K562 (cell line): ENCODE measurements around the gene MYOM1. TPM values are rescaled to one million over a fixed set of nuclear protein-coding genes. Genes with fewer than 3 reads are reported as not detected.

Source experiments
- ATAC-seq: fragments of 200-7000 bp; cut with Tn5 transposase; 3 replicates; pipeline ENCODE4 v1.9.1; 2020; ENCODE audit warnings: moderate library complexity
- BruUV-seq: library from RNA; stranded (reverse); fragments of 400-500 nt; replicated peaks from 2 replicates; lab custom pipeline; 2021; lab: Mats Ljungman, UMichigan
- CTCF ChIA-PET: fragments of 300-600 bp; formaldehyde crosslinking; extraction: SDS; loops from one replicate; lab custom pipeline; 2021; ENCODE audit warnings: low intra/inter-chr PET ratio; lab: Yijun Ruan, JAX
- POLR2A ChIA-PET: fragments of 300-600, 350-650 bp; sonication (Branson Sonifier 250); formaldehyde crosslinking; extraction: SDS; loops from one replicate; lab custom pipeline; 2021; ENCODE audit warnings: antibody characterized with exemption, inconsistent platforms; lab: Yijun Ruan, JAX
- DNase-seq, 4 experiments: peaks; one replicate each; pipeline versions ENCODE4 v3.0.0 to v3.0.0-alpha.2; 2011 to 2018; ENCODE audit warnings: low spot score in 3 of 4, mixed read lengths in 3 of 4; ENCODE audit errors: extremely low read depth in 1 of 4
- FAIRE-seq: peaks from 2 replicates; lab custom pipeline; 2011; peaks lifted over from hg19 to GRCh38; lab: Jason Lieb, UNC
- H2AFZ ChIP-seq: 2 replicates; pipeline ENCODE4 v1.6.0; 2011; ENCODE audit warnings: low read depth, low read length, control low read depth, inconsistent platforms
- H3K27ac ChIP-seq: fragments of 200-600 bp; 3 replicates; pipeline ENCODE4 v1.8.0; 2011; ENCODE audit warnings: low read depth, mild to moderate bottlenecking, control low read depth, inconsistent platforms, low read length, moderate library complexity, mixed read lengths; ENCODE audit errors: extremely low read depth
- H3K27me3 ChIP-seq, 2 experiments: fragments of 300-600 bp in 1 of 2; 2 replicates in 1 of 2; 3 replicates in 1 of 2; pipeline versions ENCODE4 v1.6.0 to v1.8.0; 2011; ENCODE audit warnings: inconsistent platforms in 2 of 2, low read length in 2 of 2, mild to moderate bottlenecking in 1 of 2, mixed read lengths in 1 of 2, moderate library complexity in 1 of 2; ENCODE audit not compliant: control insufficient read depth in 2 of 2, insufficient read depth in 2 of 2
- H3K36me3 ChIP-seq: fragments of 300-600 bp; 3 replicates; pipeline ENCODE4 v1.8.0; 2011; ENCODE audit warnings: mild to moderate bottlenecking, low read length, inconsistent platforms; ENCODE audit not compliant: control insufficient read depth, insufficient read depth
- H3K4me1 ChIP-seq, 2 experiments: fragments of 200-600 bp in 1 of 2; replicated peaks in 1 of 2; 2 replicates in 1 of 2; 3 replicates in 1 of 2; pipeline versions ENCODE4 v1.5.1 to v1.8.0; 2011; ENCODE audit warnings: inconsistent platforms in 2 of 2, low read length in 2 of 2, mild to moderate bottlenecking in 1 of 2, mixed read lengths in 1 of 2, moderate library complexity in 1 of 2; ENCODE audit not compliant: control insufficient read depth in 2 of 2, insufficient read depth in 2 of 2
- H3K4me2 ChIP-seq: 2 replicates; pipeline ENCODE4 v1.6.1; 2011; ENCODE audit warnings: low read length, control low read depth, inconsistent platforms, mixed read lengths; ENCODE audit not compliant: insufficient read depth
- H3K4me3 ChIP-seq: fragments of 200-600 bp; sonication (generic), shearing (Covaris generic); 2 replicates; pipeline ENCODE4 v1.5.1; 2016; ENCODE audit warnings: control low read depth, inconsistent platforms
- H3K79me2 ChIP-seq: fragments of 200-600 bp; 3 replicates; pipeline ENCODE4 v1.8.0; 2011; ENCODE audit warnings: low read length, inconsistent platforms; ENCODE audit not compliant: control insufficient read depth, insufficient read depth
- H3K9ac ChIP-seq, 2 experiments: 2 replicates each; pipeline versions ENCODE4 v1.6.0 to v1.6.1; 2011; ENCODE audit warnings: low read depth in 2 of 2, low read length in 2 of 2, control low read depth in 1 of 2, inconsistent platforms in 1 of 2, mild to moderate bottlenecking in 1 of 2, mixed read lengths in 1 of 2; ENCODE audit not compliant: insufficient read depth in 1 of 2
- H3K9me1 ChIP-seq: one replicate; pipeline ENCODE4 v1.6.0; 2011; ENCODE audit warnings: inconsistent platforms, mild to moderate bottlenecking, low read length, moderate library complexity; ENCODE audit not compliant: control insufficient read depth, insufficient read depth
- H3K9me3 ChIP-seq: replicated peaks from 2 replicates; pipeline ENCODE4 v1.5.1; 2011; ENCODE audit warnings: low read depth, low read length, inconsistent platforms; ENCODE audit not compliant: control insufficient read depth, insufficient read depth
- H4K20me1 ChIP-seq: replicated peaks from 2 replicates; pipeline ENCODE4 v1.6.1; 2011; ENCODE audit warnings: low read length, inconsistent platforms, mixed read lengths; ENCODE audit not compliant: control insufficient read depth, insufficient read depth
- C11orf30 ChIP-seq: fragments of 450-650 bp; IDR thresholded peaks from 2 replicates; pipeline ENCODE4 v1.6.1; 2016; ENCODE audit warnings: low read depth, mild to moderate bottlenecking
- HSF4 ChIP-seq: fragments of 250-450 bp; sonication (Bioruptor Pico); IDR thresholded peaks from 2 replicates; pipeline ENCODE4 v2.1.2; 2022; ENCODE audit warnings: mild to moderate bottlenecking, moderate library complexity, borderline replicate concordance
- PURB ChIP-seq: sonication (generic); formaldehyde crosslinking; IDR thresholded peaks from 2 replicates; pipeline ENCODE4 v1.9.0; 2021; ENCODE audit warnings: low read depth, mild to moderate bottlenecking, missing genetic modification reagents
- SNAPC5 ChIP-seq: fragments of 250-450 bp; sonication (Bioruptor Pico); IDR thresholded peaks from 2 replicates; pipeline ENCODE4 v1.8.0; 2021; ENCODE audit warnings: moderate library complexity, mild to moderate bottlenecking, inconsistent platforms
- STAT5A ChIP-seq: IDR thresholded peaks from 2 replicates; pipeline ENCODE4 v1.6.1; 2012; ENCODE audit warnings: low read length, inconsistent platforms, borderline replicate concordance
- ZNF280B ChIP-seq: fragments of 250-450 bp; sonication (Bioruptor Pico); IDR thresholded peaks from 2 replicates; pipeline ENCODE4 v1.5.1; 2021; ENCODE audit warnings: mild to moderate bottlenecking
- ZNF436 ChIP-seq: fragments of 250-450, 450-650 bp; sonication (Bioruptor Pico); formaldehyde crosslinking; IDR thresholded peaks from 2 replicates; pipeline ENCODE4 v1.7.0; 2020; ENCODE audit warnings: mild to moderate bottlenecking
- WGBS: fragments of 100-300 bp; shearing (Covaris generic); methylation state at CpG from one replicate; pipeline ENCODE4 v1.1.6; 2016; ENCODE audit warnings: low coverage, mixed read lengths; ENCODE audit not compliant: insufficient coverage; ENCODE audit errors: missing lambda C conversion rate; 5-methylcytosine and 5-hydroxymethylcytosine counted together
- in situ Hi-C: fragments of 300-500 bp; cut with MboI; formaldehyde crosslinking; loops from 4 replicates; pipeline ENCODE4 v1.15.0; 2018; ENCODE audit warnings: inconsistent platforms, mixed read lengths
- intact Hi-C: fragments of 100-400 bp; cut with micrococcal nuclease; formaldehyde crosslinking; loops from 2 replicates; pipeline ENCODE4 v1.14.2; 2022
- polyA plus RNA-seq, 8 experiments: library from polyadenylated mRNA; depleted of rRNA in 4 of 8; stranded (reverse) in 5 of 8; unstranded in 3 of 8; fragments of >200 nt; fragmentation: Nextera tagmentation in 2 of 8; fragmentation: Illumina TruSeq in 1 of 8; extraction: Ambion mirVana in 2 of 8; extraction: Trizol in 1 of 8; gene quantifications; 2 replicates each; pipeline versions ENCODE4 v1.2.1 to v1.2.3, GENCODE V29; 2011 to 2014; ENCODE audit warnings: inconsistent platforms in 1 of 8, missing spikeins in 1 of 8
- total RNA-seq, 7 experiments: library from RNA; depleted of rRNA in 6 of 7; stranded (reverse); fragments of >200 nt in 6 of 7; fragmentation: Illumina TruSeq in 2 of 7; extraction: Trizol in 2 of 7; gene quantifications; 2 replicates each; pipeline versions ENCODE4 v1.2.1 to v1.2.3, GENCODE V29; 2011 to 2021; ENCODE audit warnings: low replicate concordance in 1 of 7
- TF ChIP-seq, protein P1 (sequence below): fragments of 250-450 bp; sonication (Bioruptor Pico); IDR thresholded peaks from 2 replicates; pipeline ENCODE4 v1.4.0; 2020; ENCODE audit warnings: borderline replicate concordance
- TF ChIP-seq, protein P2 (sequence below): sonication (generic); formaldehyde crosslinking; IDR thresholded peaks from 2 replicates; pipeline ENCODE4 v1.8.0; 2022; ENCODE audit warnings: mild to moderate bottlenecking, missing genetic modification reagents
- TF ChIP-seq, protein P3 (sequence below): fragments of 450-650 bp; IDR thresholded peaks from 2 replicates; pipeline ENCODE4 v1.6.1; 2017; ENCODE audit warnings: antibody characterized with exemption
- TF ChIP-seq, protein P4 (sequence below): fragments of 250-450 bp; sonication (Bioruptor Pico); IDR thresholded peaks from 2 replicates; pipeline ENCODE4 v1.4.0; 2020

The MYOM1 gene
- total and polyA plus RNA-seq, 9 of the 15 experiments (the other 6 are each of a cell fraction or from before 2014, with no cell fraction given), result 0.01 to 0.62 (median 0.25) TPM

DNA sequence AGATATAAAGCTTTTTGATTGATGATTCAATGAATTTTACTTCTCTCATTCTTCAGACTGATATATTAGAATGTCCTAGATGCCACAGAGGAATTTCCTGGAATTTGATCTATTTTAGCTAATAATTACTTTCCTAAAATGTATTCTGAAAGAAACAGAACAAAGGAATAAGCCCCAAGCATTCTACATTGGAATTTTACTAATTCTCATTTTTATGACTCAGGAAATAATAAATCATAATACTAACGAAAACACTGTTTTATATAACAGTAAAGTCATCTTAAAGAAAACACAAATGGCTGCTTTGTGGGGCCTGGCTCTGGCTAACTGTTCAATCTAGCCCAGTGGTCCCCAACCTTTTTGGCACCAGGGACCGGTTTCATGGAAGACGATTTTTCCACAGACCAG, 138.2 kb downstream of the MYOM1 start:
- no peaks in the 10 kb centered on the region for H3K79me2 ChIP-seq
- intact Hi-C loops, result no loop called here
- no peaks in the 10 kb centered on the region for H3K9me3 ChIP-seq
- no peak overlapping the region for H3K27ac ChIP-seq
- H2AFZ ChIP-seq, result no peak overlapping the region
- H3K4me3 ChIP-seq, result no peak overlapping the region
- POLR2A ChIA-PET, result interaction anchor here (0.7 to 0.9 kb wide), 3 partner anchors 9 to 299 kb away, joined by 3 to 5 read pairs (median 3); partner anchors contain the start of gene MYL12A
- CTCF ChIA-PET, result no interaction called here
- H4K20me1 ChIP-seq, result no peaks in the 10 kb centered on the region
- FAIRE-seq (no peak), ATAC-seq (no peak), DNase-seq (no peak)
- no peak overlapping the region for H3K9ac ChIP-seq
- H3K4me2 ChIP-seq, result no peak overlapping the region
- no peaks in the 10 kb centered on the region for H3K4me1 ChIP-seq
- H3K9me1 ChIP-seq, result no peaks in the 10 kb centered on the region
- no peaks in the 10 kb centered on the region for H3K27me3 ChIP-seq
- no TSS peak for BruUV-seq
- 14% methylated on average over 3 of the region's 3 CpGs for WGBS
- in situ Hi-C loops, result no loop called here
- no peaks in the 10 kb centered on the region for H3K36me3 ChIP-seq
- TF ChIP-seq, protein P1, sequence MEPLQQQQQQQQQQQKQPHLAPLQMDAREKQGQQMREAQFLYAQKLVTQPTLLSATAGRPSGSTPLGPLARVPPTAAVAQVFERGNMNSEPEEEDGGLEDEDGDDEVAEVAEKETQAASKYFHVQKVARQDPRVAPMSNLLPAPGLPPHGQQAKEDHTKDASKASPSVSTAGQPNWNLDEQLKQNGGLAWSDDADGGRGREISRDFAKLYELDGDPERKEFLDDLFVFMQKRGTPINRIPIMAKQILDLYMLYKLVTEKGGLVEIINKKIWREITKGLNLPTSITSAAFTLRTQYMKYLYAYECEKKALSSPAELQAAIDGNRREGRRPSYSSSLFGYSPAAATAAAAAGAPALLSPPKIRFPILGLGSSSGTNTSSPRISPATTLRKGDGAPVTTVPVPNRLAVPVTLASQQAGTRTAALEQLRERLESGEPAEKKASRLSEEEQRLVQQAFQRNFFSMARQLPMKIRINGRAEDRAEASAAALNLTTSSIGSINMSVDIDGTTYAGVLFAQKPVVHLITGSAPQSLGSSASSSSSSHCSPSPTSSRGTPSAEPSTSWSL (CRISPR knock-in tag), result no peak
- TF ChIP-seq, protein P2, sequence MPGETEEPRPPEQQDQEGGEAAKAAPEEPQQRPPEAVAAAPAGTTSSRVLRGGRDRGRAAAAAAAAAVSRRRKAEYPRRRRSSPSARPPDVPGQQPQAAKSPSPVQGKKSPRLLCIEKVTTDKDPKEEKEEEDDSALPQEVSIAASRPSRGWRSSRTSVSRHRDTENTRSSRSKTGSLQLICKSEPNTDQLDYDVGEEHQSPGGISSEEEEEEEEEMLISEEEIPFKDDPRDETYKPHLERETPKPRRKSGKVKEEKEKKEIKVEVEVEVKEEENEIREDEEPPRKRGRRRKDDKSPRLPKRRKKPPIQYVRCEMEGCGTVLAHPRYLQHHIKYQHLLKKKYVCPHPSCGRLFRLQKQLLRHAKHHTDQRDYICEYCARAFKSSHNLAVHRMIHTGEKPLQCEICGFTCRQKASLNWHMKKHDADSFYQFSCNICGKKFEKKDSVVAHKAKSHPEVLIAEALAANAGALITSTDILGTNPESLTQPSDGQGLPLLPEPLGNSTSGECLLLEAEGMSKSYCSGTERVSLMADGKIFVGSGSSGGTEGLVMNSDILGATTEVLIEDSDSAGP (CRISPR knock-in tag), result no peak
- TF ChIP-seq STAT5A (no peak), SNAPC5 (CRISPR knock-in tag) (no peak), HSF4 (CRISPR knock-in tag) (no peak), C11orf30 (no peak), ZNF280B (CRISPR knock-in tag) (no peak), ZNF436 (no peak), PURB (CRISPR knock-in tag) (no peak)
- TF ChIP-seq, protein P3, sequence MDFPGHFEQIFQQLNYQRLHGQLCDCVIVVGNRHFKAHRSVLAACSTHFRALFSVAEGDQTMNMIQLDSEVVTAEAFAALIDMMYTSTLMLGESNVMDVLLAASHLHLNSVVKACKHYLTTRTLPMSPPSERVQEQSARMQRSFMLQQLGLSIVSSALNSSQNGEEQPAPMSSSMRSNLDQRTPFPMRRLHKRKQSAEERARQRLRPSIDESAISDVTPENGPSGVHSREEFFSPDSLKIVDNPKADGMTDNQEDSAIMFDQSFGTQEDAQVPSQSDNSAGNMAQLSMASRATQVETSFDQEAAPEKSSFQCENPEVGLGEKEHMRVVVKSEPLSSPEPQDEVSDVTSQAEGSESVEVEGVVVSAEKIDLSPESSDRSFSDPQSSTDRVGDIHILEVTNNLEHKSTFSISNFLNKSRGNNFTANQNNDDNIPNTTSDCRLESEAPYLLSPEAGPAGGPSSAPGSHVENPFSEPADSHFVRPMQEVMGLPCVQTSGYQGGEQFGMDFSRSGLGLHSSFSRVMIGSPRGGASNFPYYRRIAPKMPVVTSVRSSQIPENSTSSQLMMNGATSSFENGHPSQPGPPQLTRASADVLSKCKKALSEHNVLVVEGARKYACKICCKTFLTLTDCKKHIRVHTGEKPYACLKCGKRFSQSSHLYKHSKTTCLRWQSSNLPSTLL, result no peak
- TF ChIP-seq, protein P4, sequence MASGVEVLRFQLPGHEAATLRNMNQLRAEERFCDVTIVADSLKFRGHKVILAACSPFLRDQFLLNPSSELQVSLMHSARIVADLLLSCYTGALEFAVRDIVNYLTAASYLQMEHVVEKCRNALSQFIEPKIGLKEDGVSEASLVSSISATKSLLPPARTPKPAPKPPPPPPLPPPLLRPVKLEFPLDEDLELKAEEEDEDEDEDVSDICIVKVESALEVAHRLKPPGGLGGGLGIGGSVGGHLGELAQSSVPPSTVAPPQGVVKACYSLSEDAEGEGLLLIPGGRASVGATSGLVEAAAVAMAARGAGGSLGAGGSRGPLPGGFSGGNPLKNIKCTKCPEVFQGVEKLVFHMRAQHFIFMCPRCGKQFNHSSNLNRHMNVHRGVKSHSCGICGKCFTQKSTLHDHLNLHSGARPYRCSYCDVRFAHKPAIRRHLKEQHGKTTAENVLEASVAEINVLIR (CRISPR knock-in tag), result no peak
